SK-N-SH treated with all-trans-retinoic acid at 6 μM for 48 hours (cell line): ENCODE data around the gene PNPO.

ENCODE experiments used
- ATAC-seq: fragments of 200-7000 bp; cut with Tn5 transposase; 3 replicates; pipeline ENCODE4 v1.9.1; 2020; ENCODE audit warnings: mild to moderate bottlenecking, moderate library complexity
- ARNTL ChIP-seq: fragments of 450-650 bp; formaldehyde crosslinking; IDR thresholded peaks from 2 replicates; pipeline ENCODE4 v1.5.0; 2020; ENCODE audit warnings: low read depth, mild to moderate bottlenecking, moderate library complexity, borderline replicate concordance
- BACH2 ChIP-seq: fragments of 250-450 bp; sonication (Bioruptor Pico); IDR thresholded peaks from 2 replicates; pipeline ENCODE4 v1.9.0; 2021; ENCODE audit warnings: mild to moderate bottlenecking, borderline replicate concordance
- CREB5 ChIP-seq: fragments of 250-450 bp; sonication (Bioruptor Pico); IDR thresholded peaks from 2 replicates; pipeline ENCODE4 v1.5.1; 2020; ENCODE audit warnings: low read depth, mild to moderate bottlenecking, moderate library complexity
- CSDC2 ChIP-seq: fragments of 250-450 bp; sonication (Bioruptor Pico); IDR thresholded peaks from 2 replicates; pipeline ENCODE4 v1.5.0; 2020; ENCODE audit warnings: mild to moderate bottlenecking, moderate library complexity
- CSRNP3 ChIP-seq: fragments of 250-450 bp; sonication (Bioruptor Pico); IDR thresholded peaks from 2 replicates; pipeline ENCODE4 v1.5.1; 2021; ENCODE audit warnings: mild to moderate bottlenecking, moderate library complexity
- ESRRG ChIP-seq: fragments of 250-450 bp; sonication (Bioruptor Pico); IDR thresholded peaks from 2 replicates; pipeline ENCODE4 v1.6.1; 2021; ENCODE audit warnings: mild to moderate bottlenecking
- GLIS3 ChIP-seq: fragments of 250-450 bp; sonication (Bioruptor Pico); IDR thresholded peaks from 2 replicates; pipeline ENCODE4 v1.5.0; 2020; ENCODE audit warnings: mild to moderate bottlenecking, moderate library complexity
- ISL1 ChIP-seq: fragments of 250-450 bp; sonication (Bioruptor Pico); IDR thresholded peaks from 2 replicates; pipeline ENCODE4 v2.1.2; 2022; ENCODE audit warnings: mild to moderate bottlenecking, moderate library complexity
- OSR1 ChIP-seq: fragments of 250-450 bp; sonication (Bioruptor Pico); IDR thresholded peaks from 2 replicates; pipeline ENCODE4 v1.8.0; 2022; ENCODE audit warnings: moderate library complexity, mild to moderate bottlenecking, inconsistent platforms
- PATZ1 ChIP-seq: fragments of 250-450 bp; sonication (Bioruptor Pico); IDR thresholded peaks from 2 replicates; pipeline ENCODE4 v1.8.0; 2020; ENCODE audit warnings: mild to moderate bottlenecking, moderate library complexity, borderline replicate concordance
- POU6F1 ChIP-seq: fragments of 250-450 bp; sonication (Bioruptor Pico); IDR thresholded peaks from 2 replicates; pipeline ENCODE4 v1.8.0; 2021; ENCODE audit warnings: low read depth, mild to moderate bottlenecking, moderate library complexity, borderline replicate concordance
- PPARA ChIP-seq: fragments of 250-450 bp; sonication (Bioruptor Pico); IDR thresholded peaks from 2 replicates; pipeline ENCODE4 v1.5.0; 2020; ENCODE audit warnings: mild to moderate bottlenecking, borderline replicate concordance
- RARB ChIP-seq: fragments of 250-450 bp; sonication (Bioruptor Pico); IDR thresholded peaks from 2 replicates; pipeline ENCODE4 v1.8.0; 2021; ENCODE audit warnings: mild to moderate bottlenecking, moderate library complexity
- TOX ChIP-seq: fragments of 250-450 bp; sonication (Bioruptor Pico); IDR thresholded peaks from 2 replicates; pipeline ENCODE4 v1.8.0; 2021; ENCODE audit warnings: mild to moderate bottlenecking, moderate library complexity, borderline replicate concordance
- ZC3H10 ChIP-seq: fragments of 250-450 bp; sonication (Bioruptor Pico); IDR thresholded peaks from 2 replicates; pipeline ENCODE4 v1.5.1; 2021; ENCODE audit warnings: mild to moderate bottlenecking, moderate library complexity
- ZFP3 ChIP-seq: fragments of 250-450 bp; sonication (Bioruptor Pico); IDR thresholded peaks from 2 replicates; pipeline ENCODE4 v1.5.0; 2020; ENCODE audit warnings: mild to moderate bottlenecking, moderate library complexity
- ZFP30 ChIP-seq: fragments of 450-650 bp; formaldehyde crosslinking; IDR thresholded peaks from 2 replicates; pipeline ENCODE4 v1.5.0; 2022; ENCODE audit warnings: mild to moderate bottlenecking, moderate library complexity
- ZNF565 ChIP-seq: fragments of 450-650 bp; formaldehyde crosslinking; conservative IDR thresholded peaks from 2 replicates; pipeline ENCODE4 v1.5.0; 2020; ENCODE audit warnings: low read depth, mild to moderate bottlenecking, moderate library complexity
- ZNF70 ChIP-seq: fragments of 450-650 bp; formaldehyde crosslinking; IDR thresholded peaks from 2 replicates; pipeline ENCODE4 v1.5.0; 2020; ENCODE audit warnings: mild to moderate bottlenecking, moderate library complexity
- ZNF8 ChIP-seq: fragments of 450-650 bp; formaldehyde crosslinking; IDR thresholded peaks from 2 replicates; pipeline ENCODE4 v1.5.0; 2020; ENCODE audit warnings: mild to moderate bottlenecking, moderate library complexity
- TF ChIP-seq, protein P1 (sequence below): fragments of 250-450 bp; sonication (Bioruptor Pico); IDR thresholded peaks from 2 replicates; pipeline ENCODE4 v1.5.0; 2020; ENCODE audit warnings: mild to moderate bottlenecking, moderate library complexity

The PNPO gene

DNA sequence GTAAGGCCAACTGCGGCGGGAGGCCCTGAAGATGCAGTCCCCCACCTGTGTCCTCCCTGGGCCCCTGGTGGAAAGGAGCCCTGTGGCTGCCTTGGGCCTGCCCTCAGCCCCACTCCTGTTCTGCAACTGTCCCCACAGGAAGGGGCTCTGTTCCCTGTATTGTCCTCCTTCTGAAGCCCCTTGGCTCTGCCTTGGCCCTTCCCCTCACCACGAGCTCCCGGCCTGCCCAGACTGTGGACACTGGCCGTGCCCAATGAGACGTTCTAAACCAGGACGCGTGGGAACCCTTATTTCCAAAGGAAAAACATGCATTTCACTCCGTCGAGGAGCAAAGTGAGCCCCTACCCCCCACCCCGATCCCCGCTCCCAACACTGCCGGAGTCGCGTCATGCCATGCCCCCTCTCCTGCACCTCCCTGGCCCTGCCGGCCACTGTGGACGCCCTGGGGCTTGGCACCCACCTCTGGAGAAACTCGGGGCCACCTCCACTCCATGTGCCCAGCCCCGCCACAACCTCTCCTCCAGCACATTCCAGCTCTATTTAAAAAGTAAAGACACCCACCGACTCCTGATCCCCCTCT, 13.5 kb upstream of the PNPO start:
- TF ChIP-seq BACH2 = no peak
- TF ChIP-seq ZC3H10 (CRISPR knock-in tag) = no peak
- TF ChIP-seq, protein P1, sequence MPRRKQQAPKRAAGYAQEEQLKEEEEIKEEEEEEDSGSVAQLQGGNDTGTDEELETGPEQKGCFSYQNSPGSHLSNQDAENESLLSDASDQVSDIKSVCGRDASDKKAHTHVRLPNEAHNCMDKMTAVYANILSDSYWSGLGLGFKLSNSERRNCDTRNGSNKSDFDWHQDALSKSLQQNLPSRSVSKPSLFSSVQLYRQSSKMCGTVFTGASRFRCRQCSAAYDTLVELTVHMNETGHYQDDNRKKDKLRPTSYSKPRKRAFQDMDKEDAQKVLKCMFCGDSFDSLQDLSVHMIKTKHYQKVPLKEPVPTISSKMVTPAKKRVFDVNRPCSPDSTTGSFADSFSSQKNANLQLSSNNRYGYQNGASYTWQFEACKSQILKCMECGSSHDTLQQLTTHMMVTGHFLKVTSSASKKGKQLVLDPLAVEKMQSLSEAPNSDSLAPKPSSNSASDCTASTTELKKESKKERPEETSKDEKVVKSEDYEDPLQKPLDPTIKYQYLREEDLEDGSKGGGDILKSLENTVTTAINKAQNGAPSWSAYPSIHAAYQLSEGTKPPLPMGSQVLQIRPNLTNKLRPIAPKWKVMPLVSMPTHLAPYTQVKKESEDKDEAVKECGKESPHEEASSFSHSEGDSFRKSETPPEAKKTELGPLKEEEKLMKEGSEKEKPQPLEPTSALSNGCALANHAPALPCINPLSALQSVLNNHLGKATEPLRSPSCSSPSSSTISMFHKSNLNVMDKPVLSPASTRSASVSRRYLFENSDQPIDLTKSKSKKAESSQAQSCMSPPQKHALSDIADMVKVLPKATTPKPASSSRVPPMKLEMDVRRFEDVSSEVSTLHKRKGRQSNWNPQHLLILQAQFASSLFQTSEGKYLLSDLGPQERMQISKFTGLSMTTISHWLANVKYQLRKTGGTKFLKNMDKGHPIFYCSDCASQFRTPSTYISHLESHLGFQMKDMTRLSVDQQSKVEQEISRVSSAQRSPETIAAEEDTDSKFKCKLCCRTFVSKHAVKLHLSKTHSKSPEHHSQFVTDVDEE (CRISPR knock-in tag) = no peak
- no peak for TF ChIP-seq ZNF565 (CRISPR knock-in tag)
- no peak for TF ChIP-seq OSR1
- TF ChIP-seq TOX (CRISPR knock-in tag) = no peak
- TF ChIP-seq ZNF8 (CRISPR knock-in tag) = no peak
- TF ChIP-seq POU6F1 (CRISPR knock-in tag) = no peak
- no peak for TF ChIP-seq ARNTL (CRISPR knock-in tag)
- TF ChIP-seq ZFP3 (CRISPR knock-in tag) = no peak
- no peak for TF ChIP-seq CREB5 (CRISPR knock-in tag)
- no peak for TF ChIP-seq CSRNP3
- TF ChIP-seq PATZ1 (CRISPR knock-in tag) = no peak
- no peak for TF ChIP-seq ESRRG (CRISPR knock-in tag)
- TF ChIP-seq CSDC2 (CRISPR knock-in tag) = no peak
- no peak for TF ChIP-seq RARB
- TF ChIP-seq ISL1 (CRISPR knock-in tag) = no peak
- no peak for TF ChIP-seq ZFP30 (CRISPR knock-in tag)
- TF ChIP-seq PPARA (CRISPR knock-in tag) = no peak
- no peak for TF ChIP-seq ZNF70 (CRISPR knock-in tag)

GRCh38 chr17:47928415-47928814, 13.0 kb upstream of the PNPO start:
- no peak for ATAC-seq
- TF ChIP-seq POU6F1 (CRISPR knock-in tag) (no peak), PPARA (CRISPR knock-in tag) (no peak), RARB (no peak), CSDC2 (CRISPR knock-in tag) (no peak), TOX (CRISPR knock-in tag) (no peak), ARNTL (CRISPR knock-in tag) (no peak), ESRRG (CRISPR knock-in tag) (no peak), ZNF565 (CRISPR knock-in tag) (no peak), OSR1 (no peak), ZFP3 (CRISPR knock-in tag) (no peak), GLIS3 (CRISPR knock-in tag) (no peak), ZNF70 (CRISPR knock-in tag) (no peak)

More for the DNA sequence above, 13.5 kb upstream of the PNPO start:
- no peak for ATAC-seq
